H9 (cell line): ENCODE data around the gene ZNF860. TPM values are rescaled to one million over a fixed set of nuclear protein-coding genes. Genes with fewer than 3 reads are reported as not detected.

ENCODE experiments used
- DNase-seq: peaks from one replicate; pipeline ENCODE4 v3.0.0-alpha.2; 2017
- H2AFZ ChIP-seq: one replicate; pipeline ENCODE4 v1.6.1; 2013; ENCODE audit warnings: mild to moderate bottlenecking, low read length, control low read depth, moderate library complexity
- H2AK5ac ChIP-seq: 2 replicates; pipeline ENCODE4 v1.6.1; 2013; ENCODE audit warnings: low read length, control low read depth, mixed read lengths; ENCODE audit not compliant: insufficient read length
- H2BK120ac ChIP-seq: one replicate; pipeline ENCODE4 v1.6.1; 2013; ENCODE audit warnings: low read depth, mild to moderate bottlenecking, low read length, control low read depth, inconsistent platforms; ENCODE audit not compliant: poor library complexity, severe bottlenecking
- H2BK12ac ChIP-seq: 2 replicates; pipeline ENCODE4 v1.6.1; 2013; ENCODE audit warnings: low read length, control low read depth, mixed read lengths, low read depth; ENCODE audit not compliant: insufficient read length
- H2BK15ac ChIP-seq: 2 replicates; pipeline ENCODE4 v1.6.1; 2013; ENCODE audit warnings: low read depth, low read length, control low read depth
- H2BK20ac ChIP-seq: one replicate; pipeline ENCODE4 v1.6.1; 2013; ENCODE audit warnings: low read depth, mild to moderate bottlenecking, low read length, control low read depth, inconsistent platforms; ENCODE audit not compliant: poor library complexity, severe bottlenecking
- H2BK5ac ChIP-seq: 2 replicates; pipeline ENCODE4 v1.6.1; 2013; ENCODE audit warnings: low read length, control low read depth, mixed read lengths; ENCODE audit not compliant: insufficient read length
- H3K14ac ChIP-seq: 2 replicates; pipeline ENCODE4 v1.6.1; 2013; ENCODE audit warnings: low read length, control low read depth; ENCODE audit not compliant: insufficient read depth
- H3K18ac ChIP-seq: 2 replicates; pipeline ENCODE4 v1.6.1; 2013; ENCODE audit warnings: low read depth, mild to moderate bottlenecking, mixed read lengths, low read length, control low read depth; ENCODE audit not compliant: insufficient read length
- H3K23ac ChIP-seq: 2 replicates; pipeline ENCODE4 v1.6.1; 2013; ENCODE audit warnings: low read length, control low read depth, mixed read lengths, low read depth; ENCODE audit not compliant: insufficient read length
- H3K23me2 ChIP-seq: 2 replicates; pipeline ENCODE4 v1.6.1; 2013; ENCODE audit warnings: low read depth, mild to moderate bottlenecking, mixed read lengths, low read length, control low read depth; ENCODE audit not compliant: insufficient read length, poor library complexity, severe bottlenecking
- H3K27ac ChIP-seq: 2 replicates; pipeline ENCODE4 v1.5.1; 2013; ENCODE audit warnings: low read length, control low read depth, mixed read lengths, low read depth; ENCODE audit not compliant: insufficient read length
- H3K27me3 ChIP-seq: 2 replicates; pipeline ENCODE4 v1.6.1; 2013; ENCODE audit warnings: low read length, control low read depth, inconsistent platforms; ENCODE audit not compliant: insufficient read depth
- H3K4ac ChIP-seq: 2 replicates; pipeline ENCODE4 v1.6.1; 2013; ENCODE audit warnings: low read depth, mild to moderate bottlenecking, control low read depth, inconsistent platforms, low read length, moderate library complexity
- H3K4me1 ChIP-seq: 2 replicates; pipeline ENCODE4 v1.6.1; 2013; ENCODE audit warnings: low read length, control low read depth, inconsistent platforms; ENCODE audit not compliant: insufficient read depth
- H3K4me2 ChIP-seq: 2 replicates; pipeline ENCODE4 v1.6.1; 2013; ENCODE audit warnings: low read length, control low read depth, mixed read lengths; ENCODE audit not compliant: insufficient read length, insufficient read depth
- H3K56ac ChIP-seq: 2 replicates; pipeline ENCODE4 v1.6.1; 2013; ENCODE audit warnings: low read depth, mild to moderate bottlenecking, mixed read lengths, low read length, control low read depth; ENCODE audit not compliant: insufficient read length
- H3K79me1 ChIP-seq: 2 replicates; pipeline ENCODE4 v1.6.1; 2013; ENCODE audit warnings: low read depth, mild to moderate bottlenecking, moderate library complexity, low read length, control low read depth, inconsistent platforms; ENCODE audit not compliant: insufficient read depth, poor library complexity, severe bottlenecking
- H3K79me2 ChIP-seq: 2 replicates; pipeline ENCODE4 v1.6.1; 2013; ENCODE audit warnings: low read length, control low read depth, inconsistent platforms; ENCODE audit not compliant: insufficient read depth
- H3K9ac ChIP-seq: 2 replicates; pipeline ENCODE4 v1.6.1; 2013; ENCODE audit warnings: low read length, control low read depth, mixed read lengths; ENCODE audit not compliant: insufficient read length; ENCODE audit errors: extremely low read depth
- H3K9me3 ChIP-seq: one replicate; pipeline ENCODE4 v1.6.1; 2013; ENCODE audit warnings: low read depth, low read length, inconsistent platforms; ENCODE audit not compliant: control insufficient read depth
- H3T11ph ChIP-seq: one replicate; pipeline ENCODE4 v1.6.1; 2013; ENCODE audit warnings: mild to moderate bottlenecking, low read length, control low read depth, inconsistent platforms
- H4K20me1 ChIP-seq: one replicate; pipeline ENCODE4 v1.6.1; 2013; ENCODE audit not compliant: control insufficient read depth, insufficient read length, insufficient read depth
- H4K5ac ChIP-seq: 2 replicates; pipeline ENCODE4 v1.6.1; 2013; ENCODE audit warnings: low read depth, mild to moderate bottlenecking, mixed read lengths, low read length, control low read depth; ENCODE audit not compliant: insufficient read length
- H4K8ac ChIP-seq: replicated peaks from 2 replicates; pipeline ENCODE4 v1.6.1; 2013; ENCODE audit warnings: low read length, control low read depth, mixed read lengths, low read depth; ENCODE audit not compliant: insufficient read length
- H4K91ac ChIP-seq: 2 replicates; pipeline ENCODE4 v1.6.1; 2013; ENCODE audit warnings: low read depth, mild to moderate bottlenecking, moderate library complexity, mixed read lengths, low read length, control low read depth; ENCODE audit not compliant: insufficient read length
- H3K27ac Mint-ChIP-seq, 3 experiments: 2 replicates in 2 of 3; 3 replicates in 1 of 3; pipeline ENCODE4 v1.8.0; 2020 to 2021; ENCODE audit warnings: mixed read lengths in 3 of 3, mild to moderate bottlenecking in 1 of 3, moderate library complexity in 1 of 3
- H3K27me3 Mint-ChIP-seq: 2 replicates; pipeline ENCODE4 v1.8.0; 2021; ENCODE audit warnings: low read depth, mild to moderate bottlenecking, moderate library complexity, mixed read lengths
- H3K36me3 Mint-ChIP-seq, 3 experiments: 2 replicates in 2 of 3; 3 replicates in 1 of 3; pipeline ENCODE4 v1.8.0; 2020 to 2021; ENCODE audit warnings: low read depth in 3 of 3, mixed read lengths in 3 of 3; ENCODE audit not compliant: insufficient read depth in 1 of 3
- H3K4me1 Mint-ChIP-seq, 2 experiments: 2 replicates each; pipeline ENCODE4 v1.8.0; 2020; ENCODE audit warnings: mixed read lengths in 2 of 2
- H3K4me3 Mint-ChIP-seq, 2 experiments: 2 replicates in 1 of 2; 3 replicates in 1 of 2; pipeline ENCODE4 v1.8.0; 2020 to 2021; ENCODE audit warnings: mild to moderate bottlenecking in 2 of 2, mixed read lengths in 2 of 2, moderate library complexity in 1 of 2
- H3K9me3 Mint-ChIP-seq, 2 experiments: 2 replicates in 1 of 2; 3 replicates in 1 of 2; pipeline ENCODE4 v1.8.0; 2020; ENCODE audit warnings: mild to moderate bottlenecking in 2 of 2, mixed read lengths in 2 of 2, moderate library complexity in 1 of 2
- WGBS: extraction: QIAGEN DNeasy Blood & Tissue Kit; methylation state at CpG from one replicate; pipeline ENCODE4 v1.1.7; 2013; ENCODE audit warnings: missing lambda C conversion rate, low lambda C conversion rate, mixed read lengths; ENCODE audit not compliant: insufficient read length; ENCODE audit errors: extremely low coverage; 5-methylcytosine and 5-hydroxymethylcytosine counted together
- total RNA-seq: library from RNA; stranded (reverse); gene quantifications from 2 replicates; pipeline ENCODE4 v1.2.1, GENCODE V29; 2021
- TF ChIP-seq, protein P1 (sequence below): fragments of 200-600 bp; sonication (generic); conservative IDR thresholded peaks from 3 replicates; pipeline ENCODE4 v1.8.0; 2021; ENCODE audit warnings: antibody characterized with exemption, mild to moderate bottlenecking

The ZNF860 gene
- total RNA-seq, 1 experiment from 2014 or later = 2.6 TPM

DNA sequence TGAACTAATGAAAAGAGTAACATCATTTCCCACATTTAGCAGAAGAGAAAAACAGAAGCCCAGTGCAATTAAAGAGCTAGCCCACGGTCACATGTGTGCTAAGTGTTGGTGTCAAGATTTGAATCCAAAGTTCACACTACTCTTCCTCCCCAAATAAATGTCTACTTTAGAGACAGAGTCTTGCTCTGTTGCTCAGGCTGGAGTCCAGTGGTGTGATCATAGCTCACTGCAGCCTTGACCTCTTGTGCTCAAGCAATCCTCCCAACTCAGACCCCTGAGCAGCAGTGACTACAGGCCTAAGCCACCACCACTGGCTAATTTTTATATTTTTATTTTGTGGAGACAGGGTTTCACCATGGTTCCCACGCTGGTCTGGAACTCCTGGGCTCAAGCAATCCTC is 5.2 kb upstream of the ZNF860 start:
- no peak overlapping the region for H4K8ac ChIP-seq
- H4K91ac ChIP-seq = no peak overlapping the region
- H3K27me3 ChIP-seq = no peaks in the 10 kb centered on the region
- no peak overlapping the region for H3K56ac ChIP-seq
- no peak overlapping the region for H3K9ac ChIP-seq
- peaks cover 31% of the 10 kb centered on the region; the same call in 1 of the 2 replicates for H3K79me2 ChIP-seq
- H3K23me2 ChIP-seq = peaks cover 6% of the 10 kb centered on the region
- peaks cover 4% of the 10 kb centered on the region; the same call in 1 of the 2 replicates for H3K4me1 ChIP-seq
- Mint-ChIP-seq H3K27ac (peak overlapping the region in 1 of 3 experiments; percentile 45; a peak in 1 of 7 replicates), H3K36me3 (peaks cover 8 to 17% (median 11%) of the 10 kb centered on the region in 3 experiments), H3K9me3 (no peaks in the 10 kb centered on the region), H3K4me1 (peaks cover 26 to 44% of the 10 kb centered on the region in 2 experiments), H3K4me3 (no peak overlapping the region), H3K27me3 (no peaks in the 10 kb centered on the region)
- no peak overlapping the region for H2BK12ac ChIP-seq
- TF ChIP-seq, protein P1, sequence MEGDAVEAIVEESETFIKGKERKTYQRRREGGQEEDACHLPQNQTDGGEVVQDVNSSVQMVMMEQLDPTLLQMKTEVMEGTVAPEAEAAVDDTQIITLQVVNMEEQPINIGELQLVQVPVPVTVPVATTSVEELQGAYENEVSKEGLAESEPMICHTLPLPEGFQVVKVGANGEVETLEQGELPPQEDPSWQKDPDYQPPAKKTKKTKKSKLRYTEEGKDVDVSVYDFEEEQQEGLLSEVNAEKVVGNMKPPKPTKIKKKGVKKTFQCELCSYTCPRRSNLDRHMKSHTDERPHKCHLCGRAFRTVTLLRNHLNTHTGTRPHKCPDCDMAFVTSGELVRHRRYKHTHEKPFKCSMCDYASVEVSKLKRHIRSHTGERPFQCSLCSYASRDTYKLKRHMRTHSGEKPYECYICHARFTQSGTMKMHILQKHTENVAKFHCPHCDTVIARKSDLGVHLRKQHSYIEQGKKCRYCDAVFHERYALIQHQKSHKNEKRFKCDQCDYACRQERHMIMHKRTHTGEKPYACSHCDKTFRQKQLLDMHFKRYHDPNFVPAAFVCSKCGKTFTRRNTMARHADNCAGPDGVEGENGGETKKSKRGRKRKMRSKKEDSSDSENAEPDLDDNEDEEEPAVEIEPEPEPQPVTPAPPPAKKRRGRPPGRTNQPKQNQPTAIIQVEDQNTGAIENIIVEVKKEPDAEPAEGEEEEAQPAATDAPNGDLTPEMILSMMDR = no peak
- no peak overlapping the region for H3K27ac ChIP-seq
- H2BK5ac ChIP-seq = no peak overlapping the region
- no peak overlapping the region for H2BK15ac ChIP-seq
- H3K23ac ChIP-seq = no peak overlapping the region
- H2AK5ac ChIP-seq = no peak overlapping the region
- H2AFZ ChIP-seq = no peak overlapping the region
- H3K4me2 ChIP-seq = no peak overlapping the region
- no peak overlapping the region for H2BK20ac ChIP-seq
- H3K79me1 ChIP-seq = no peaks in the 10 kb centered on the region
- H3K18ac ChIP-seq = no peak overlapping the region
- no peaks in the 10 kb centered on the region for H3K9me3 ChIP-seq
- no peak overlapping the region for H2BK120ac ChIP-seq
- no peak for DNase-seq
- H3K4ac ChIP-seq = no peak overlapping the region
- H4K5ac ChIP-seq = no peak overlapping the region
- H3T11ph ChIP-seq = no peak overlapping the region
- no CpG with 5 or more reads among the region's 2 CpGs for WGBS
- no peak overlapping the region for H3K14ac ChIP-seq
- no peaks in the 10 kb centered on the region for H4K20me1 ChIP-seq
